Endothelial cell of umbilical vein (primary cell): ENCODE measurements around the gene ARID1B. TPM values are rescaled to one million over a fixed set of nuclear protein-coding genes. Genes with fewer than 3 reads are reported as not detected.

Source experiments
- BruUV-seq: library from RNA; stranded (reverse); fragments of 400-500 nt; replicated peaks from 2 replicates; lab custom pipeline; 2021; lab: Mats Ljungman, UMichigan
- CTCF ChIA-PET: fragments of 300-600, 350-600 bp; sonication (Branson Sonifier 250); formaldehyde crosslinking; loops from one replicate; lab custom pipeline; 2021; ENCODE audit warnings: antibody characterized with exemption, inconsistent platforms; lab: Charles Lee
- POLR2A ChIA-PET: fragments of 300-600, 350-600 bp; sonication (Branson Sonifier 250); formaldehyde crosslinking; loops from one replicate; lab custom pipeline; 2021; ENCODE audit warnings: antibody characterized with exemption, inconsistent platforms; lab: Charles Lee
- DNase-seq: peaks from one replicate; pipeline ENCODE4 v3.0.0-alpha.2; 2011; ENCODE audit warnings: low read depth, low spot score
- FAIRE-seq: peaks from 2 replicates; lab custom pipeline; 2011; peaks lifted over from hg19 to GRCh38; lab: Jason Lieb, UNC
- H2AFZ ChIP-seq: 2 replicates; pipeline ENCODE4 v1.6.0; 2012; ENCODE audit warnings: low read depth, low read length, control low read depth, inconsistent platforms
- H3K27ac ChIP-seq: 2 replicates; pipeline ENCODE4 v1.5.1; 2011; ENCODE audit warnings: low read depth, mild to moderate bottlenecking, control low read depth, low read length, moderate library complexity; ENCODE audit not compliant: insufficient read depth
- H3K27me3 ChIP-seq, 2 experiments: 2 replicates each; pipeline versions ENCODE4 v1.6.0 to v1.6.1; 2011; ENCODE audit warnings: low read length in 2 of 2, mixed read lengths in 1 of 2; ENCODE audit not compliant: control insufficient read depth in 2 of 2, insufficient read depth in 2 of 2
- H3K36me3 ChIP-seq, 2 experiments: 2 replicates in 1 of 2; 3 replicates in 1 of 2; pipeline ENCODE4 v1.5.1; 2011; ENCODE audit warnings: low read length in 2 of 2, mild to moderate bottlenecking in 1 of 2, moderate library complexity in 1 of 2; ENCODE audit not compliant: control insufficient read depth in 2 of 2, insufficient read depth in 2 of 2; ENCODE audit errors: extremely low read depth in 1 of 2
- H3K4me1 ChIP-seq: 3 replicates; pipeline ENCODE4 v1.5.1; 2011; ENCODE audit warnings: mild to moderate bottlenecking, low read length; ENCODE audit not compliant: control insufficient read depth, insufficient read depth; ENCODE audit errors: extremely low read depth
- H3K4me2 ChIP-seq: 2 replicates; pipeline ENCODE4 v1.6.1; 2011; ENCODE audit warnings: low read length, control low read depth, mixed read lengths; ENCODE audit not compliant: insufficient read depth
- H3K4me3 ChIP-seq, 3 experiments: fragments of 200-600 bp in 1 of 3; sonication (generic), shearing (Covaris generic) in 1 of 3; replicated peaks in 1 of 3; 2 replicates each; pipeline ENCODE4 v1.5.1; 2011 to 2016; ENCODE audit warnings: control low read depth in 3 of 3, low read length in 3 of 3, mild to moderate bottlenecking in 2 of 3, inconsistent platforms in 1 of 3, low read depth in 1 of 3, moderate library complexity in 1 of 3; ENCODE audit not compliant: insufficient read depth in 1 of 3
- H3K79me2 ChIP-seq: 2 replicates; pipeline ENCODE4 v1.6.0; 2012; ENCODE audit warnings: low read length, inconsistent platforms; ENCODE audit not compliant: control insufficient read depth, insufficient read depth
- H3K9ac ChIP-seq: replicated peaks from 2 replicates; pipeline ENCODE3; 2011; ENCODE audit warnings: low read length, control low read depth; ENCODE audit not compliant: insufficient read depth; ENCODE audit errors: extremely low read depth
- H3K9me1 ChIP-seq: replicated peaks from 3 replicates; pipeline ENCODE4 v1.6.0; 2011; ENCODE audit warnings: mild to moderate bottlenecking, low read length; ENCODE audit not compliant: control insufficient read depth, insufficient read depth; ENCODE audit errors: extremely low read depth
- H3K9me3 ChIP-seq: replicated peaks from 2 replicates; pipeline ENCODE4 v1.5.1; 2012; ENCODE audit warnings: low read length, inconsistent platforms; ENCODE audit not compliant: control insufficient read depth, insufficient read depth
- H4K20me1 ChIP-seq: replicated peaks from 2 replicates; pipeline ENCODE3; 2011; ENCODE audit warnings: mild to moderate bottlenecking, low read length; ENCODE audit not compliant: control insufficient read depth, insufficient read depth; ENCODE audit errors: extremely low read depth
- CTCF ChIP-seq, 2 donors: IDR thresholded peaks; 1 replicate in 1 of 2; 2 replicates in 1 of 2; pipeline ENCODE4 v1.5.1; 2011; ENCODE audit warnings: low read length in 2 of 2, mild to moderate bottlenecking in 2 of 2, moderate library complexity in 2 of 2, control low read depth in 1 of 2, inconsistent platforms in 1 of 2, low read depth in 1 of 2; ENCODE audit not compliant: insufficient read depth in 1 of 2; ENCODE audit errors: extremely low read depth in 1 of 2
- EZH2 ChIP-seq: IDR thresholded peaks from 2 replicates; pipeline ENCODE4 v1.6.1; 2012; ENCODE audit warnings: borderline replicate concordance, low read depth, mild to moderate bottlenecking, moderate library complexity, low read length, inconsistent platforms; ENCODE audit not compliant: severe bottlenecking
- FOS ChIP-seq: IDR thresholded peaks from 2 replicates; pipeline ENCODE4 v1.6.1; 2011; ENCODE audit warnings: mild to moderate bottlenecking, low read length, moderate library complexity, borderline replicate concordance; ENCODE audit not compliant: insufficient read depth
- GATA2 ChIP-seq: IDR thresholded peaks from 2 replicates; pipeline ENCODE4 v1.7.0; 2011; ENCODE audit warnings: low read depth, mild to moderate bottlenecking, moderate library complexity, mixed read lengths, low read length; ENCODE audit not compliant: insufficient read length, insufficient read depth
- JUN ChIP-seq: IDR thresholded peaks from 2 replicates; pipeline ENCODE4 v1.6.1; 2011; ENCODE audit warnings: borderline replicate concordance, low read depth; ENCODE audit not compliant: insufficient read length, insufficient read depth
- MAX ChIP-seq: IDR thresholded peaks from 2 replicates; pipeline ENCODE4 v1.6.1; 2011; ENCODE audit not compliant: insufficient read depth, insufficient read length
- MYC ChIP-seq: IDR thresholded peaks from one replicate; pipeline ENCODE4 v1.6.1; 2011; ENCODE audit warnings: mild to moderate bottlenecking, low read depth, low read length
- POLR2A ChIP-seq: IDR thresholded peaks from 2 replicates; pipeline ENCODE4 v1.6.1; 2012; ENCODE audit warnings: low read depth, mild to moderate bottlenecking, control low read depth, low read length
- POLR2AphosphoS5 ChIP-seq: IDR thresholded peaks from 2 replicates; pipeline ENCODE4 v1.6.1; 2012; ENCODE audit warnings: low read depth, mild to moderate bottlenecking, control low read depth, low read length, moderate library complexity; ENCODE audit not compliant: insufficient read depth
- dilution Hi-C: fragments of 300-500 bp; cut with MboI; formaldehyde crosslinking; loops from one replicate; pipeline ENCODE4 v1.15.0; 2019; ENCODE audit warnings: low sequenced_read_pairs; ENCODE audit not compliant: extremely low pct_ligation_motif_present
- intact Hi-C: fragments of 100-400 bp; cut with micrococcal nuclease; formaldehyde crosslinking; loops from one replicate; pipeline ENCODE4 v1.10.0; 2022
- polyA plus RNA-seq, 4 experiments: library from polyadenylated mRNA; depleted of rRNA in 3 of 4; stranded (reverse) in 3 of 4; unstranded in 1 of 4; fragments of >200 nt; gene quantifications; 2 replicates each; pipeline versions ENCODE4 v1.2.1 to v1.2.3, GENCODE V29; 2011 to 2012; ENCODE audit warnings: missing spikeins in 1 of 4
- total RNA-seq: library from RNA; stranded (reverse); gene quantifications from 2 replicates; pipeline ENCODE4 v1.2.3, GENCODE V29; 2021

Gene ARID1B
- total and polyA plus RNA-seq, 2 donors (not counting 3 experiments of a cell fraction or from before 2014, with no cell fraction given), result 21.8 to 89.5 TPM

- FAIRE-seq (peak; percentile 80), DNase-seq (peak; percentile 68)
- no peaks in the 10 kb centered on the region for H4K20me1 ChIP-seq
- CTCF ChIA-PET, result interaction anchor here (0.7 to 2.9 kb wide), 8 partner anchors 8 to 118 kb away, joined by 3 to 12 read pairs (median 3); no protein-coding TSS in a partner anchor
- no peaks in the 10 kb centered on the region for H3K9me1 ChIP-seq
- H3K79me2 ChIP-seq, result no peaks in the 10 kb centered on the region
- peak overlapping the region; percentile 47 for H3K9ac ChIP-seq
- H2AFZ ChIP-seq, result no peak overlapping the region
- H3K4me2 ChIP-seq, result peak overlapping the region; percentile 19
- H3K36me3 ChIP-seq, result peaks cover 3% of the 10 kb centered on the region in 2 experiments
- intact Hi-C loops (no loop called here), dilution Hi-C loops (no loop called here)
- no peak overlapping the region for H3K4me3 ChIP-seq
- no TSS peak for BruUV-seq
- H3K27me3 ChIP-seq, result no peaks in the 10 kb centered on the region
- H3K27ac ChIP-seq, result peak overlapping the region; percentile 97
- no peak for TF ChIP-seq EZH2
- TF ChIP-seq FOS, result peak; percentile 74
- no peak for TF ChIP-seq POLR2A
- no peak for TF ChIP-seq MYC
- peak; percentile 91 for TF ChIP-seq GATA2
- no peak for TF ChIP-seq MAX
- peak; percentile 55 for TF ChIP-seq JUN
- peak; percentile 37 for TF ChIP-seq POLR2AphosphoS5
- TF ChIP-seq CTCF (IDR thresholded peaks at IDR 0.05; ENCODE audit: extremely low read depth in 1 of 2, insufficient read depth in 1 of 2, low read depth in 1 of 2, low read length in 2 of 2), result no peak
- POLR2A ChIA-PET, result no interaction called here
- no peaks in the 10 kb centered on the region for H3K9me3 ChIP-seq
- peaks cover 45% of the 10 kb centered on the region for H3K4me1 ChIP-seq
Observed at GRCh38 chr6:157151989-157152388, 374.8 kb downstream of the ARID1B start.
